Measurements from ENCODE around the gene PPARG. TPM values are rescaled to one million over a fixed set of nuclear protein-coding genes. Genes with fewer than 3 reads are reported as not detected.

PPARG gene
- total RNA-seq, 5 donors from 2014 or later (not counting 1 experiment from before 2014, with no cell fraction given): 0.35 to 0.69 (median 0.63) TPM; not detected in 2

DNA sequence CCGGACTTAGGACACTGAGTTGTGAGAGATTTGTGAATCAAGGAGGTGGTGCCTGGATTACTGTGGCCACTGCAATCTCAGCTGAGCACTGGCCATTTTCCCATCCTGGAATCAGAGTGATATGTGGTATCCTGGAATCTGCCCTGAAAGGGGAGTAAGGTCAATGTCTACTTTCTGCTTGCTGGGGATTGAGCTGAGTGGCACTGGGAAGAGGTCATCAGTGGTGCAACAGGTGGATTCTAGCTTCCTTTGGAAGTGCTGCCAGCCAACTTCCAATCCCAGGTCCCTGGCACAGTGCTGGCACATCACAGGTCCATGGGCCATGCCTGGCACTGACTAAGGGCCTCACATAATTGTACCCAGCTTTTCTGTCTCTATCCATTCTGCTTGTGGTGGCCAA lies 174.8 kb downstream of the PPARG start:
- Mint-ChIP-seq H3K27ac (no peak overlapping the region), H3K27me3 (no peaks in the 10 kb centered on the region), H3K36me3 (no peaks in the 10 kb centered on the region), H3K4me1 (peaks cover 9 to 18% (median 13%) of the 10 kb centered on the region in 3 donors), H3K9me3 (no peaks in the 10 kb centered on the region), H3K4me3 (no peak overlapping the region)
- no peak for ATAC-seq (replicated peaks in 1 of 4)
- Histone ChIP-seq H3K9me3 (no peaks in the 10 kb centered on the region), H3K36me3 (ENCODE audit: control insufficient read depth in 2 of 2, extremely low read depth in 1 of 2, insufficient read depth in 1 of 2, low read length in 1 of 2) (no peaks in the 10 kb centered on the region), H3K4me3 (ENCODE audit: control insufficient read depth in 1 of 2, extremely low read depth in 1 of 2, low read length in 1 of 2) (no peak overlapping the region), H3K27me3 (replicated peaks in 1 of 2; ENCODE audit: control insufficient read depth in 2 of 2, extremely low read depth in 1 of 2, insufficient read depth in 2 of 2, low read length in 1 of 2) (peaks cover 0 to 2% of the 10 kb centered on the region in 2 experiments), H3K4me1 (ENCODE audit: control insufficient read depth in 1 of 2, extremely low read depth in 1 of 2, insufficient read depth in 2 of 2, low read length in 2 of 2) (peaks cover 6 to 15% of the 10 kb centered on the region in 2 experiments), H3K27ac (ENCODE audit: low read length) (no peak overlapping the region)
- WGBS (ENCODE audit: insufficient coverage): 100% methylated on average over 1 of the region's 1 CpG
- no peak for DNase-seq
- ChIA-PET POLR2A (no interaction called here), CTCF (interaction anchor here in 1 of 2 donors (0.6 kb wide), 1 partner anchor 1207 kb away, joined by 6 read pairs; no protein-coding TSS in a partner anchor)

DNA sequence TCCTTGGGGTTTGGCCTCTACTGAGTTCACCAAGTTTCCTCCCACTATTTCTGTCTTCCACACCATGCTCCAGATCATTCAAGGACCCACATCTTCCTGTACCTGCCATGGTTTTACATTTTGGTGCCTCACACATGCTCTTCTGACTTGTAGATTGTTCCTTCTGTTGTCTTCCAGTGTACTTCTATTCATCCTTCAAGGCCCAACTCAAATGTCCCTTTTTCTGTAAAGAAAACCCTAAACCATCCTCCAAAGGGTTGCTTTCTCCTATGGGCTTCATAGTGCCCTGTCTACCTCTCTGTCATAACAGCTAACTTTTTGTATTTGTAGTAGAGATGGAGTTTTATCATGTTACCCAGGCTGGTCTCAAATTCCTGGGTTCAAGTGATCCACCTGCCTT lies 175.3 kb downstream of the PPARG start:
- Mint-ChIP-seq H3K4me1 (peaks cover 9 to 18% (median 13%) of the 10 kb centered on the region in 3 donors), H3K4me3 (no peak overlapping the region), H3K36me3 (no peaks in the 10 kb centered on the region), H3K27me3 (no peaks in the 10 kb centered on the region), H3K27ac (no peak overlapping the region), H3K9me3 (no peaks in the 10 kb centered on the region)
- Histone ChIP-seq H3K4me1 (ENCODE audit: control insufficient read depth in 1 of 2, extremely low read depth in 1 of 2, insufficient read depth in 2 of 2, low read length in 2 of 2) (peaks cover 6 to 15% of the 10 kb centered on the region in 2 experiments), H3K27me3 (replicated peaks in 1 of 2; ENCODE audit: control insufficient read depth in 2 of 2, extremely low read depth in 1 of 2, insufficient read depth in 2 of 2, low read length in 1 of 2) (peaks cover 0 to 2% of the 10 kb centered on the region in 2 experiments), H3K27ac (ENCODE audit: low read length) (no peak overlapping the region), H3K4me3 (ENCODE audit: control insufficient read depth in 1 of 2, extremely low read depth in 1 of 2, low read length in 1 of 2) (no peak overlapping the region), H3K9me3 (no peaks in the 10 kb centered on the region), H3K36me3 (ENCODE audit: control insufficient read depth in 2 of 2, extremely low read depth in 1 of 2, insufficient read depth in 1 of 2, low read length in 1 of 2) (no peaks in the 10 kb centered on the region)
- CTCF ChIA-PET: no interaction called here
- DNase-seq: no peak
- POLR2A ChIA-PET: no interaction called here
- ATAC-seq (replicated peaks in 1 of 4): no peak

DNA sequence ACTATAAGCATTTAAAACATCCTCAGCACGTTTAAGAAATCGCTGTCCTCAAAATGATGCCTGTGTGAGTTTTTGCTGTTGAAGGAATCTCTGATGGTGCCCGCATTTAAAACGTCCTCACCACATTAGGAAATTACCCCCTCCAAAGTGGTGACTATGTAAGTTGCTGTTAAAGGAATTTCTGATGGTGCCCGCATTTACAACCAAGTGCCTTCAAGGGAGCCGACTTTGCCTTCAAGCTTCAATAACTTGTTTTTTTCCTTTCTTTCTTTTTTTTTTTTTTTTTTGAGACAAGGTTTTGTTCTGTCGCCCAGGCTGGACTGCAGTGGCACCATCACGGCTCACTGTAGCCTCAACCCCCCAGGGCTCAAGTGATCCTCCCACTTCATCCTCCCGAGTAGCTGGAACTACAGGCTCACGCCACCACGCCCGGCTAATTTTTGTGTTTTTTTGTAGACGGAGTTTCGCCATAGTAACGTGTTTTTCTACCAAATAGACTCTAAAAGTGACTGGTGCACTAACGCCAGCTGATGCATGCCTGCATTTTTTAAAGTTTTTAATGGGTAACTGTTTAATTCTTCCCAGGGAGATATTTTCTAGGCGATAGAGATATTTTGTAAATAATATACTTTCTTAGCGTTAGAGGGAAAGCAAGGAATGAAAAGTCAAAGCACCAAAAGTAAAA lies 176.4 kb downstream of the PPARG start:
- Mint-ChIP-seq H3K27ac (no peak overlapping the region), H3K4me3 (no peak overlapping the region), H3K27me3 (no peaks in the 10 kb centered on the region), H3K36me3 (no peaks in the 10 kb centered on the region), H3K4me1 (peaks cover 9 to 18% (median 13%) of the 10 kb centered on the region in 3 donors), H3K9me3 (no peaks in the 10 kb centered on the region)
- no peak for DNase-seq
- Histone ChIP-seq H3K36me3 (ENCODE audit: control insufficient read depth in 2 of 2, extremely low read depth in 1 of 2, insufficient read depth in 1 of 2, low read length in 1 of 2) (no peaks in the 10 kb centered on the region), H3K4me1 (ENCODE audit: control insufficient read depth in 1 of 2, extremely low read depth in 1 of 2, insufficient read depth in 2 of 2, low read length in 2 of 2) (peaks cover 6 to 15% of the 10 kb centered on the region in 2 experiments), H3K4me3 (ENCODE audit: control insufficient read depth in 1 of 2, extremely low read depth in 1 of 2, low read length in 1 of 2) (no peak overlapping the region), H3K27ac (ENCODE audit: low read length) (no peak overlapping the region), H3K27me3 (replicated peaks in 1 of 2; ENCODE audit: control insufficient read depth in 2 of 2, extremely low read depth in 1 of 2, insufficient read depth in 2 of 2, low read length in 1 of 2) (peaks cover 0 to 2% of the 10 kb centered on the region in 2 experiments), H3K9me3 (no peaks in the 10 kb centered on the region)
- CTCF ChIA-PET: interaction anchor here in 1 of 2 donors (0.7 kb wide), 1 partner anchor 29 kb away, joined by 3 read pairs; no protein-coding TSS in a partner anchor
- no peak for ATAC-seq (replicated peaks in 1 of 4)
- POLR2A ChIA-PET: no interaction called here
- 92% methylated on average over 2 of the region's 18 CpGs for WGBS (ENCODE audit: insufficient coverage)

DNA sequence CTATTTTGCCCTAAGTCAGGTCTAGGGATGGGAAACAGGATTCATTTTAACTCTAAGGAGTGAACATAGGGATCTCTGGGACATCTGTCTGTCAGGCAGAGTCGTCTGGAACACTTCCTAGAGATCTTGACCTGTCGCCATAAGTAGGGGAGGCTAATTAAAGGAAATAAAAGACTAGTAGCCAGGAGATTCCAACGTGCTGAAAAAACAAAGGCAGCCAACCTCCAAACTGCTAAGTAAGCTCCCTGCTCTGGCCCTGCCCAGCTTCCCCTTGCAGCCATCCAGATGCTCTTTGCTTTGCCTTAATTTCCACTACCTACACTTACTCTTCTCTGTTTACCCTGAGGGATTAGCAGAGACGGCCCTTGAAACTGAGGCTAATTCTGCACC lies 177.0 kb downstream of the PPARG start:
- Mint-ChIP-seq H3K4me3 (no peak overlapping the region), H3K36me3 (no peaks in the 10 kb centered on the region), H3K27ac (no peak overlapping the region), H3K9me3 (no peaks in the 10 kb centered on the region), H3K27me3 (no peaks in the 10 kb centered on the region), H3K4me1 (peaks cover 10 to 18% (median 15%) of the 10 kb centered on the region in 3 donors)
- Histone ChIP-seq H3K9me3 (no peaks in the 10 kb centered on the region), H3K27me3 (replicated peaks in 1 of 2; ENCODE audit: control insufficient read depth in 2 of 2, extremely low read depth in 1 of 2, insufficient read depth in 2 of 2, low read length in 1 of 2) (peaks cover 0 to 2% of the 10 kb centered on the region in 2 experiments), H3K27ac (ENCODE audit: low read length) (no peak overlapping the region), H3K36me3 (ENCODE audit: control insufficient read depth in 2 of 2, extremely low read depth in 1 of 2, insufficient read depth in 1 of 2, low read length in 1 of 2) (no peaks in the 10 kb centered on the region), H3K4me1 (ENCODE audit: control insufficient read depth in 1 of 2, extremely low read depth in 1 of 2, insufficient read depth in 2 of 2, low read length in 2 of 2) (peaks cover 6 to 15% of the 10 kb centered on the region in 2 experiments), H3K4me3 (ENCODE audit: control insufficient read depth in 1 of 2, extremely low read depth in 1 of 2, low read length in 1 of 2) (no peak overlapping the region)
- DNase-seq: no peak
- WGBS (ENCODE audit: insufficient coverage): 93% methylated on average over 3 of the region's 4 CpGs
- ChIA-PET CTCF (interaction anchor here in 1 of 2 donors (0.7 kb wide), 1 partner anchor 28 kb away, joined by 3 read pairs; no protein-coding TSS in a partner anchor), POLR2A (no interaction called here)
- no peak for ATAC-seq (replicated peaks in 1 of 4)

DNA sequence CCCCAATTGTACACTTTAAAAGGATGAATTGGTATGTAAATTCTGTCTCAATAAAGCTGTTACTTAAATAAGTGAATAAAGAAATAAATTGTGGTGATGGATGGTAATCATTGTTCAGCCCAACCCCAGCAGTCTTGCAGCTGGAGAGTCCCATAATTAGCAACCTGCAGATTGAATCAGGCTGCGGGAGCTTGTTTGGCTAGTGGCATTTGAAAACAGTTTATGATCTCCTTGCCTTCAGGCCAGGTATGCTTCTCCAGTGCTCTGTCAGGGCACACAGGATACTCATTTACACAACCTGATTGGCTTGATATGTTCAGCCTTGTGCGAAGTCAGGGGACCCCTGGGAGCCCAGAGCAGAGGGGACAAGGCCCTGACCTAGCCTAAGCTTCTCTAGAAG lies 178.9 kb downstream of the PPARG start:
- Mint-ChIP-seq H3K27ac (no peak overlapping the region), H3K4me3 (no peak overlapping the region), H3K36me3 (no peaks in the 10 kb centered on the region), H3K9me3 (no peaks in the 10 kb centered on the region), H3K4me1 (peaks cover 11 to 21% (median 11%) of the 10 kb centered on the region in 3 donors), H3K27me3 (no peaks in the 10 kb centered on the region)
- Histone ChIP-seq H3K4me3 (ENCODE audit: control insufficient read depth in 1 of 2, extremely low read depth in 1 of 2, low read length in 1 of 2) (no peak overlapping the region), H3K36me3 (ENCODE audit: control insufficient read depth in 2 of 2, extremely low read depth in 1 of 2, insufficient read depth in 1 of 2, low read length in 1 of 2) (no peaks in the 10 kb centered on the region), H3K27me3 (replicated peaks in 1 of 2; ENCODE audit: control insufficient read depth in 2 of 2, extremely low read depth in 1 of 2, insufficient read depth in 2 of 2, low read length in 1 of 2) (no peaks in the 10 kb centered on the region), H3K27ac (ENCODE audit: low read length) (no peak overlapping the region), H3K4me1 (ENCODE audit: control insufficient read depth in 1 of 2, extremely low read depth in 1 of 2, insufficient read depth in 2 of 2, low read length in 2 of 2) (peaks cover 3 to 11% of the 10 kb centered on the region in 2 experiments), H3K9me3 (no peaks in the 10 kb centered on the region)
- no peak for ATAC-seq (replicated peaks in 1 of 4)
- no peak for DNase-seq
- 89% methylated on average over 2 of the region's 2 CpGs for WGBS (ENCODE audit: insufficient coverage)
- POLR2A ChIA-PET: no interaction called here
- CTCF ChIA-PET: no interaction called here

DNA sequence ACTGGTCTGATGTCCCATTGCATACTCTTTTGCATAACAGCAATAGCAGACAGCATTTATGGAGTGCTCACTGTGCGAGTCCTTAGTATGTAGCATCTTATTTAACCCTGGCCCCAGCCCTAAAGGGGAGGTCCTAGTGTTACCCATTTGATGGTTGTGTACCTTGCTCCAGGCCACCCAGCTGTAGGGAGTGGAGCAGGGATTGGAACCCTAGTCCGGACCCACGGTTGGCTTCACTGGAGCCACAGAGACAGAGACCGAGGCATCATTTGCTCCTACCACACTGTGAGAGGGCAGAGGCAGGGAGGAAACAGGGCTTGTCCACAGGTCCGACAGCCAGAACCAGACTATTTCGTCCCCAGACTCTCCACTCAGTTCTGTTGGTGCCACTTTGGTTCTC lies 179.4 kb downstream of the PPARG start:
- Histone ChIP-seq H3K27me3 (replicated peaks in 1 of 2; ENCODE audit: control insufficient read depth in 2 of 2, extremely low read depth in 1 of 2, insufficient read depth in 2 of 2, low read length in 1 of 2) (no peaks in the 10 kb centered on the region), H3K9me3 (no peaks in the 10 kb centered on the region), H3K36me3 (ENCODE audit: control insufficient read depth in 2 of 2, extremely low read depth in 1 of 2, insufficient read depth in 1 of 2, low read length in 1 of 2) (no peaks in the 10 kb centered on the region), H3K27ac (ENCODE audit: low read length) (no peak overlapping the region), H3K4me1 (ENCODE audit: control insufficient read depth in 1 of 2, extremely low read depth in 1 of 2, insufficient read depth in 2 of 2, low read length in 2 of 2) (peaks cover 0 to 9% of the 10 kb centered on the region in 2 experiments), H3K4me3 (ENCODE audit: control insufficient read depth in 1 of 2, extremely low read depth in 1 of 2, low read length in 1 of 2) (no peak overlapping the region)
- Mint-ChIP-seq H3K27me3 (no peaks in the 10 kb centered on the region), H3K4me3 (no peak overlapping the region), H3K9me3 (no peaks in the 10 kb centered on the region), H3K36me3 (no peaks in the 10 kb centered on the region), H3K4me1 (peaks cover 8 to 21% (median 9%) of the 10 kb centered on the region in 3 donors), H3K27ac (no peak overlapping the region)
- ChIA-PET CTCF (interaction anchor here (0.6 to 0.7 kb wide), 3 partner anchors 11 to 960 kb away, joined by 4 to 8 read pairs (median 6); no protein-coding TSS in a partner anchor), POLR2A (interaction anchor here (0.6 kb wide), 2 partner anchors 415 to 1677 kb away, joined by 3 to 4 read pairs; no protein-coding TSS in a partner anchor)
- ATAC-seq (replicated peaks in 1 of 4) (no peak), DNase-seq (no peak)
- 86% methylated on average over 5 of the region's 6 CpGs for WGBS (ENCODE audit: insufficient coverage)

All from T-cell (primary cell).